HT-29 (cell line): ENCODE results near the gene LIX1L. TPM values are rescaled to one million over a fixed set of nuclear protein-coding genes. Genes with fewer than 3 reads are reported as not detected.

ENCODE experiments used
- DNase-seq: peaks from one replicate; pipeline ENCODE4 v3.0.0-alpha.2; 2015; ENCODE audit warnings: low spot score
- total RNA-seq: library from RNA; depleted of rRNA; stranded (reverse); fragments of >200 nt; shearing (Covaris generic); gene quantifications from 2 replicates; pipeline ENCODE4 v1.2.3, GENCODE V29; 2014

The LIX1L gene
- total RNA-seq, 1 experiment from 2014 or later, result 2.5 TPM

DNA sequence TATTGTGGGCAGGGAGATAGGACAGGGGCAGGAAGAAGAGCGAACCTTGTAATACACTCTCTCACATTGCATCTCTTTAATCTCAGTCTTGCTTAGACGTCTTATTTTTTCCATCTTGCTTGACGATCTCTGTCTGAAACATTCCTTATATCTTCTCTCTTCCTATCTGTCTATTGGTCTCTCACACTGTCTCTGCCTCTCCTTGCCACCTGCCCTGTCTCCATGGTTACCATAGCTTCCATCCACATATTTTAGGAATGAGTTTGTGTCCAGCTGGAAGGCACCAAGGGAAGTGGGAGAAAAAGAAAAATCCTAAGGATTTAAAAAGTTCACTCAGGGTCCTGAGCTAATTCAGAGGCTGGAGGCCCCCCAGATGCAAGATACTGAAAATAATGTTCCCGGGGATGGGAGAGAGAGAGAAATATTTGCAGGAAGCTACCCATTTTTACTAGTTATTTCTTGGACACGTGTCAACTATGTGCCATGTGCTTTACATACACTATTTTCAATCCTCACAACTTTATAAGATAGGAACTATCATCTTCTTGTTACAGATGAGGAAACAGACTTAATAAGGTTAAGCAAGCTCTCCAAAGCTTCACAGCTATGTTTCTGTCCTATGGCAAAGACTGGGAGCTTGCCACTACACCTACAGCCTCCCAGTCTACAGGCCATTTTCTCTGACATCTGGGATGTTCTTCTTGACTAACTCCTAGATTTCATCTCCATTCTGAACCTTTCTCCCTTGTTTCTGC lies 5.6 kb upstream of the LIX1L start:
- DNase-seq, result peak; percentile 51

- DNase-seq, result no peak
Observed at GRCh38 chr1:145962157-145963102, 4.6 kb upstream of the LIX1L start.

- no peak for DNase-seq
Observed at GRCh38 chr1:145961425-145962156, 3.8 kb upstream of the LIX1L start.

GRCh38 chr1:145961109-145961424 lies 3.2 kb upstream of the LIX1L start:
- no peak for DNase-seq

GRCh38 chr1:145960468-145961108 lies 2.8 kb upstream of the LIX1L start:
- DNase-seq, result peak; percentile 36

DNA sequence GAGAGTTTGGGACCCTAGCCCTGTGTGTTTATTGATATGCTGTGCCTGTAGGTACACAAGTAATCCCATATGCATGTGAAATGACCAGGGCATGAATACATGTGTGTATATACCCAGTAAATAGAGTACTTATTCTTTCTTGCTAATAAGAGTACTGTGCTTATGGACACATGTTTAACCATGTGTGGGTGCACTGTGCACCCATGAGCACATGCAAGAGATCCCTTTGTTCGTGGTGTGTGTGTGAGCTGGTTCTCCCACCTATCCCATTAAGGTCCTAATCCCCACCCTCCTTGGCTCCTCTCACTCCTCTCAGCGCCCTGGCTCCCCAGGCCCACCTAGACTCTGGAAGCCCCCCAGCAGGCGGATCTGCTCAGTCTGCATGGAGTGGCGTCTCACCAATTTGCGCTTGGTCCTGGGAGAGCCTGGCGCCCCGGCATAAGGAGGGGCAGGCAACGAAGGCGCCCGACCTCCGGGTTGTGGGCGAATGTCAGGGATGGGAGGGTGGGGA lies 2.2 kb upstream of the LIX1L start:
- DNase-seq, result no peak

GRCh38 chr1:145959333-145959732 lies 1.5 kb upstream of the LIX1L start:
- no peak for DNase-seq

GRCh38 chr1:145958734-145959133 lies 917 bp upstream of the LIX1L start:
- DNase-seq, result no peak

DNA sequence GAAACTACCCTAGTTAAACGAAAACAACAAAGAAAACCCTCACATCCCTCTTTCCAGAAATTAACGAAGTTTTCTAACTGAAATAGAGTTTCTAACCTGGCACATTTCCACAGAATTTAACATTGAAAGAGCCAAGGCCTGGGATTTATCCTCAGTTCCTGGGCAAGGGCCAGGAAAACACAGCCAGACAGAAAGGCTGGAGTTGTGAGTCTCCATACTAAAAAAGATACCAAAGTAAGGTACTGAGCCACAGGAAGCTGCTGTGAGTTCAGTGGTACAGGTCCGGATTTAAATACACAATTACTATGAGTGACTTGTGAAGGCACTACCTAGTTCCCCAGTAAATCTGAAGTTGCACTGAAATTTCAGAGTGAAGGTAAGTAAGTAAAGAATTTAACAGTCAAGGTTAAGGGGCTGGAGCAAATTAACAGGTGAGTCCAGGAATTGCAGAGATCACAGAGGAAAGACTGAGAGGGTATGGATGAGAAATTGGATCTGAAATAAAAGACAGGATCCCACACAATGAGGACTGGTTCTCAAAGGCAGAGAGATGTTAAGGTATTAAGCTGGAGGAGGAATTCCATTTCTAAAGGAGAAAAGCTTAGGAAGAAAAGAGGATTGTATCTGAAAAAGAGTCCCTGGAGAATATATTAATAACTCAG lies 905 bp downstream of the LIX1L start:
- DNase-seq, result peak; percentile 27

DNA sequence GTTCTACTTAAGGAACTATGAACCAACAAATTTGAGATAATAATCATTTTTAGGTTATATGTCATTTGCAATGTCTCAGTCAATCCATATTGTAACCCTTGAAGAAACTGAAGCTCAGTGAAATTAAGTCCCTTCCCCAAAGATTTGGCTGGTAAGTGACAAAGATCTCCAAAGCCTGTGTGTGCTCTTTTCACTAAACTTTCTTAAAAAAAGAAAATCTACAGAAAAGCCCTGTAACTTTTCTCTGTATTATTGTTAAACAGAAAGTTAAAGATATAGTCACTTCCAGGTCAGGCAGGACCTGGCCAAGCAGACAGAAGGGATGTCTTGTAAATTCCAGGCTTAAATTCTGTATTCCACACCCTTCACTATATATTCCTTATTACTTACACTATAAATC lies 1.5 kb downstream of the LIX1L start:
- no peak for DNase-seq

DNA sequence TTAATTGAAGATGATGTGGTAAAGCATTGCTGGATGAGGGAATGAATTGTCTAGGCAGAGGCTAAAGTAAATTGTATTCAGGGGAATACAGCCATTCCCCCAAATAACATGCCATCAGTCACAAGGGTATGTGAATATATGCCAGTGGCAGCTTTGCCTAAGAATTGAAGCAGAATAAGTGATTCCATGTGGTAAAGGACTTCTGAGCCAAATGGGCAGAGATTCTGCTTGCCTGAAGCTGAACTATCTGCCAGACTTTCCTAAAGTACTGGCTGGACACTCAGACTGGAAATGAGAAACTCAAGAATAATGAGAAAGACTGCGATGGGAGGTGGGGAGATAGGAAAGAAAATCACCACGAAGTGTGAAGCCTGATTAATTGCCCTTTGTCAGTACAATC lies 2.4 kb downstream of the LIX1L start:
- no peak for DNase-seq

- no peak for DNase-seq
Observed at GRCh38 chr1:145953861-145954260, 4.0 kb downstream of the LIX1L start.

DNA sequence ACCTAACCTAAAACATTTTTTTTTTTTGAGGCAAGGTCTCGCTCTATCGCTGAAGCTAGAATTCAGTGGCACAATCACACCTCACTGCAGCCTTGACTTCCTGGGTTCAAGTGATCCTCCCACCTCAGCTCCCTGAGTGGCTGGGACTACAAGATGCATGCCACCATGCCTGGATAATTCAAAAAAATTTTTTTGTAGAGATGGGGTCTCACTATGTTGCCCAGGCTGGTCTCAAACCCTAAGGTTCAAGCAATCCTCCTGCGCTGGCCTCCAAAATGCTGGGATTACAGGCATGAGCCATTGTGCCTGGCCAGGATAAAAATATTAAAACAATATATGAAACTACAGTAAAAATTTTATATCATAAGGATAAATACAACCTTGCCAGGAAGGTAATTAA lies 4.9 kb downstream of the LIX1L start:
- DNase-seq, result no peak

DNA sequence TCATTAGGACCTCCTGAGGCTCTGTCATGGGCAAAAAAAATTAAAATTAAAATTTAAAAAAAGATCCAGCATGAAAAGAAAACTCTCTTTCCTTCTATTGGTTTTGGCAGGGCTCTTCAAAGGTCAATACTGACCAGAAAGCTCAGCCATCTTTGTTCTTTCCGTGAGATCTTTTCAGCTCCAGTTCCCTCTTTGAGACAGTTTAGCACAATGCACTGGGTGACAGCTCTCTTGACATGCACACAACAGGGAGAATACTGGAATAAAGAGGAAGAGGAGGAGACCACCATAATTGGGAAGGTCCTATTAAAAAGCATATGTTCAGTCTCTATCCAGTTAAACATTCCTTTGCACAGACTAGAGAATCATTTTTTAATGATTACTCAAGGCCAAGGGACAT lies 6.3 kb downstream of the LIX1L start:
- no peak for DNase-seq

DNA sequence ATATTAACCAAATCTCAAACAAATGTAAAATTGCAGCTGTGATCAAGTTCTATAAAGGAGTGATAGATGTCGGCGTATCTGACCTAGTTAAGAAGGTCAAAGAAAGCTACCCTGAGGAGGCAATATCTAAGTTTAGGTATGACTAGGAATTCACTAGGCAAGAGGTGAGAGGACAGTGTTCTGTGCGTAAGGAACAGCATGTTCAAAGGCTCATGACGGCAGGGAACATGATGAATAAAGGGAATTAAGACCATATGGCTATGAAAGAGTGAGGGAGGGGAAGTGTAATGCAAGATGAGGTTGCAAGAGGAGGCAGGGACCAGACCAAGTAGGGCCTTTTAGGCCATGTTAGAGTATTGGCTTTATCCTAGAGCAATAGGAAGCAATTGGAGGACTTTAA lies 8.6 kb downstream of the LIX1L start:
- DNase-seq, result no peak

GRCh38 chr1:145947551-145947950 lies 10.3 kb downstream of the LIX1L start:
- DNase-seq, result no peak

DNA sequence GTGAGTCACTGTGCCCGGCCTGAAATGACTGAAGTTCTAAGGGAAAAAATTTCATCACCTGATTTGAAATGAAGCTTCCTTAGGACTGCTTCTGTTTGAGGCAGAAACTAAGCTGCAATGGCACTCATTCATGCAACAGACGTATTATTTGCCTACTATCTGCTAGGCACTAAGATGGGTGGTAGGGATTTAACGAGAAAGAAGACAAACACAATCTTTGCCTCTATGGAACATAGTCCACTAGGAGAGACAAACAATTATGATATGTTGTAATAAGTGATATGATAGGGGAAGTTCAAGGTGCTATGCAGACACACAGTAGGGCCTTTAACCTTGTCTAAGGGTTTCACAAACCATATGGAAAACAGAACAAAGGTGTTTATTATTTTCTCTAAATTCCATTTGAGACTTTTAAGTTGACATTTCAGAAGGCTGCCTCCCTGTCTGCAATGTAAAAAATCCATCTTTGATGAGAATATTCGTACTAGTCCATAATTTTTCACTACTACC lies 11.3 kb downstream of the LIX1L start:
- DNase-seq, result no peak

DNA sequence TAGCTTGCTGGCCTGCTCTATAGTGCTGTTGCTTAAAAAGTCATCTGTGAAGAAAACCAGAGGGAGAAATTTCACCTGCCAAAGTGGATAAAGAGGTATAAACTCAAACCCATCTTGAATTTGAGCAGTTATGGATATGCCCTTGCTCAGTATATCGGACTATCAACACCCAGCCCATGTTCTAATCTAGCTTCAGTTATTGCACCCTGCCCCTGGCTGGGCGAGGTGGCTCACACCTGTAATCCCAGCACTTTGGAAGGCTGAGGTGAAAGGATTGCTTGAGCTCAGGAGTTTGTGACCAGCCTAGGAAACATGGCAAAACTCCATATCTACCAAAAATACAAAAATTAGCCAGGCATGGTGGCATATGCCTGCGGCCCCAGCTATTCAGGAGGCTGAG lies 13.3 kb downstream of the LIX1L start:
- no peak for DNase-seq

DNA sequence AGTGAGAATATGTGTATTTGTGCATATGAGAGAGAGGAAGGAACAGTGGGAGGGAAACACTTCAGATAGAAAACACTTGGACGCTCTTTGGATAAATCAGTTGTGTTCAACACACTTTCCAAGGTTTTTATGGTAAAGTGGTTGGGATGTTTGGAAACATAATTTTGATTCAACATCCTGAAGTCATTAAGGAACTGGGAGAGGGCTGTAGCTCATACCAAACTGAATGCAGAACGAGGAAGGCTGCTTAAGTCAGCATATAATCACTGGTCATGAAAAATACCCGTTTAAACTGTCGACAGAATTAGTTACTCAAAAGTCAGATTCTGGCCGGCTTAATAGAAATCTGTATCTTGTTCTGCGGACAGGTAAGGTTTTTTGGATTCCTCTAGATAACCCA lies 14.9 kb downstream of the LIX1L start:
- no peak for DNase-seq

DNA sequence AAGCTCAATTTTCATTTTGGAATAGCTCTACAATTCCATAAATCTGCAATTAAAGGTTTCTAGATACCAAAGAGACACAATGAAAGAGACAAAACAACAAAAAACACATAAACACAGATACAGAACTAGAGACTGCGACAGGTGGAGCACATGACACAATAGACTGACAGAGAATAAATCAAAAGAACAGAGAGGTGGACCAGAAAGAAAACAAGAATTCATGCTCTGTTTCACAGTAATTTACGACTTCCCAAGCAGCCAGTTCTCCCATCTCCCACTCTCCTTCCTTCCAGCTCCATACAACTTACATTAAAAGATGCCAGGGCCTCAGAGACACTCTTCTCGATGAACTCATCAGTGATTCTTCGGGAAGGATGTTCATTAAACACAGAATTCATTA lies 15.4 kb downstream of the LIX1L start:
- DNase-seq, result no peak

GRCh38 chr1:145937436-145937835 lies 20.4 kb downstream of the LIX1L start:
- DNase-seq, result no peak
